Prostate gland (tissue), 2 donors: Measurements from ENCODE around the gene PITHD1.

Experiments used
- POLR2A ChIP-seq: fragments of 450-650 bp; IDR thresholded peaks from one replicate; pipeline ENCODE4 v1.6.1; 2016; ENCODE audit warnings: antibody characterized with exemption, mild to moderate bottlenecking
- POLR2AphosphoS5 ChIP-seq: sonication (generic); formaldehyde crosslinking; IDR thresholded peaks from one replicate; pipeline ENCODE4 v1.6.1; 2017; ENCODE audit warnings: antibody characterized with exemption
- TF ChIP-seq, protein P1 (sequence below), 4 experiments: fragments of 200-600 bp in 2 of 4; fragments of 450-650 bp in 2 of 4; sonication (generic) in 2 of 4; IDR thresholded peaks; 1 replicate in 3 of 4; 2 replicates in 1 of 4; pipeline ENCODE4 v1.5.1; 2016 to 2019; ENCODE audit warnings: antibody characterized with exemption in 4 of 4, mild to moderate bottlenecking in 2 of 4, moderate library complexity in 2 of 4

DNA sequence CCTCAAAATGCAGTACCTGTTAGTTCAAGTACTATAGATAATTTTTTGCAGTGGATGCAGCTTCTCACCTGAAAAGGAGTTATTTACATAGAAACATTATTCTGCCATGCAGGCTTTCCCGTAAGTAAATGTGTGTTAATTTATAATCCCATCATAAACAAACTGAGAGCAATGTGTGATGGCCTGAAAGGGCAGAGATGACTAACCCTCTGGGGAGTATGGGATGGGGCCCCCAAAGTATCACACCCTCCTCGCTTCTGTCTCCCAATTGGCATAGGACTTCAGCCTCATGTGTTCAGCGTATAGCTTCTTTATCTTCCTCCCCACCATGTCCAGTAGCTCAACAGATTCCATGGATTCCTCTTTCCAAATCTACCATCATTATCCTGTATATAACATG, 39.4 kb downstream of the PITHD1 start:
- TF ChIP-seq, protein P1, sequence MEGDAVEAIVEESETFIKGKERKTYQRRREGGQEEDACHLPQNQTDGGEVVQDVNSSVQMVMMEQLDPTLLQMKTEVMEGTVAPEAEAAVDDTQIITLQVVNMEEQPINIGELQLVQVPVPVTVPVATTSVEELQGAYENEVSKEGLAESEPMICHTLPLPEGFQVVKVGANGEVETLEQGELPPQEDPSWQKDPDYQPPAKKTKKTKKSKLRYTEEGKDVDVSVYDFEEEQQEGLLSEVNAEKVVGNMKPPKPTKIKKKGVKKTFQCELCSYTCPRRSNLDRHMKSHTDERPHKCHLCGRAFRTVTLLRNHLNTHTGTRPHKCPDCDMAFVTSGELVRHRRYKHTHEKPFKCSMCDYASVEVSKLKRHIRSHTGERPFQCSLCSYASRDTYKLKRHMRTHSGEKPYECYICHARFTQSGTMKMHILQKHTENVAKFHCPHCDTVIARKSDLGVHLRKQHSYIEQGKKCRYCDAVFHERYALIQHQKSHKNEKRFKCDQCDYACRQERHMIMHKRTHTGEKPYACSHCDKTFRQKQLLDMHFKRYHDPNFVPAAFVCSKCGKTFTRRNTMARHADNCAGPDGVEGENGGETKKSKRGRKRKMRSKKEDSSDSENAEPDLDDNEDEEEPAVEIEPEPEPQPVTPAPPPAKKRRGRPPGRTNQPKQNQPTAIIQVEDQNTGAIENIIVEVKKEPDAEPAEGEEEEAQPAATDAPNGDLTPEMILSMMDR (IDR thresholded peaks at IDR 0.05): no peak
- no peak for TF ChIP-seq POLR2A
- no peak for TF ChIP-seq POLR2AphosphoS5
